ENCODE measurements around the gene MAP3K14. TPM values are rescaled to one million over a fixed set of nuclear protein-coding genes. Genes with fewer than 3 reads are reported as not detected.

Gene MAP3K14
- total RNA-seq, 1 donor from 2014 or later: 0.79 TPM

GRCh38 chr17:45277216-45277849 lies 39.5 kb downstream of the MAP3K14 start:
- Histone ChIP-seq H3K36me3 (ENCODE audit: control insufficient read depth, insufficient read depth, low read length) (peaks cover 16% of the 10 kb centered on the region), H3K27me3 (ENCODE audit: control insufficient read depth, insufficient read depth, low read length) (no peaks in the 10 kb centered on the region), H3K4me3 (ENCODE audit: low read depth, low read length) (no peak overlapping the region)
- peak; percentile 79 for TF ChIP-seq CTCF (IDR thresholded peaks at IDR 0.05; ENCODE audit: insufficient read depth, low read length, severe bottlenecking)
- DNase-seq (ENCODE audit: low read depth) (peak; percentile 83), FAIRE-seq (no peak)

GRCh38 chr17:45276031-45276430 lies 40.8 kb downstream of the MAP3K14 start:
- H3K4me3 ChIP-seq (ENCODE audit: low read depth, low read length): no peak overlapping the region
- DNase-seq (ENCODE audit: low read depth) (no peak), FAIRE-seq (no peak)
- peaks cover 17% of the 10 kb centered on the region for H3K36me3 ChIP-seq (ENCODE audit: control insufficient read depth, insufficient read depth, low read length)
- H3K27me3 ChIP-seq (ENCODE audit: control insufficient read depth, insufficient read depth, low read length): no peaks in the 10 kb centered on the region
- TF ChIP-seq CTCF (IDR thresholded peaks at IDR 0.05; ENCODE audit: insufficient read depth, low read length, severe bottlenecking): no peak

GRCh38 chr17:45274033-45274432 lies 42.8 kb downstream of the MAP3K14 start:
- Histone ChIP-seq H3K4me3 (ENCODE audit: low read depth, low read length) (no peak overlapping the region), H3K36me3 (ENCODE audit: control insufficient read depth, insufficient read depth, low read length) (peaks cover 29% of the 10 kb centered on the region), H3K27me3 (ENCODE audit: control insufficient read depth, insufficient read depth, low read length) (no peaks in the 10 kb centered on the region)
- FAIRE-seq (no peak), DNase-seq (ENCODE audit: low read depth) (no peak)
- no peak for TF ChIP-seq CTCF (IDR thresholded peaks at IDR 0.05; ENCODE audit: insufficient read depth, low read length, severe bottlenecking)

- Histone ChIP-seq H3K4me3 (ENCODE audit: low read depth, low read length) (no peak overlapping the region), H3K27me3 (ENCODE audit: control insufficient read depth, insufficient read depth, low read length) (no peaks in the 10 kb centered on the region), H3K36me3 (ENCODE audit: control insufficient read depth, insufficient read depth, low read length) (peaks cover 31% of the 10 kb centered on the region)
- DNase-seq (ENCODE audit: low read depth) (no peak), FAIRE-seq (no peak)
- TF ChIP-seq CTCF (IDR thresholded peaks at IDR 0.05; ENCODE audit: insufficient read depth, low read length, severe bottlenecking): no peak
Measured at GRCh38 chr17:45273551-45273957, 43.3 kb downstream of the MAP3K14 start.

- peaks cover 35% of the 10 kb centered on the region for H3K36me3 ChIP-seq (ENCODE audit: control insufficient read depth, insufficient read depth, low read length)
- DNase-seq (ENCODE audit: low read depth) (no peak), FAIRE-seq (no peak)
- no peak overlapping the region for H3K4me3 ChIP-seq (ENCODE audit: low read depth, low read length)
- no peak for TF ChIP-seq CTCF (IDR thresholded peaks at IDR 0.05; ENCODE audit: insufficient read depth, low read length, severe bottlenecking)
- no peaks in the 10 kb centered on the region for H3K27me3 ChIP-seq (ENCODE audit: control insufficient read depth, insufficient read depth, low read length)
Measured at GRCh38 chr17:45271603-45272002, 45.2 kb downstream of the MAP3K14 start.
